Spleen (tissue), 7 donors: ENCODE measurements around the gene POGLUT3.

Source experiments
- POLR2A ChIP-seq, 3 donors: fragments of 450-650 bp; IDR thresholded peaks; one replicate each; pipeline ENCODE4 v1.5.1; 2017; ENCODE audit warnings: antibody characterized with exemption in 3 of 3, mild to moderate bottlenecking in 1 of 3
- POLR2AphosphoS5 ChIP-seq, 3 donors: sonication (generic); formaldehyde crosslinking; IDR thresholded peaks; one replicate each; pipeline ENCODE4 v1.5.1; 2017; ENCODE audit warnings: antibody characterized with exemption in 3 of 3
- TF ChIP-seq, protein P1 (sequence below), 11 experiments: fragments of 200-600 bp in 7 of 11; fragments of 450-650 bp in 4 of 11; sonication (generic) in 4 of 11; IDR thresholded peaks in 8 of 11; conservative IDR thresholded peaks in 3 of 11; 1 replicate in 7 of 11; 2 replicates in 4 of 11; pipeline versions ENCODE4 v1.4.0 to v1.8.0; 2016 to 2021; ENCODE audit warnings: antibody characterized with exemption in 11 of 11, inconsistent platforms in 4 of 11, mild to moderate bottlenecking in 1 of 11
- donor health status: DM: no; HTN: no; CAD: no; lungs with moderate emphysema.
- donor health status: DM: no; HTN: no; CAD: no.
- donor health status: DM: no; HTN: no; CAD: no.

GRCh38 chr11:108474664-108475463, 23.3 kb downstream of the POGLUT3 start:
- TF ChIP-seq, protein P1, sequence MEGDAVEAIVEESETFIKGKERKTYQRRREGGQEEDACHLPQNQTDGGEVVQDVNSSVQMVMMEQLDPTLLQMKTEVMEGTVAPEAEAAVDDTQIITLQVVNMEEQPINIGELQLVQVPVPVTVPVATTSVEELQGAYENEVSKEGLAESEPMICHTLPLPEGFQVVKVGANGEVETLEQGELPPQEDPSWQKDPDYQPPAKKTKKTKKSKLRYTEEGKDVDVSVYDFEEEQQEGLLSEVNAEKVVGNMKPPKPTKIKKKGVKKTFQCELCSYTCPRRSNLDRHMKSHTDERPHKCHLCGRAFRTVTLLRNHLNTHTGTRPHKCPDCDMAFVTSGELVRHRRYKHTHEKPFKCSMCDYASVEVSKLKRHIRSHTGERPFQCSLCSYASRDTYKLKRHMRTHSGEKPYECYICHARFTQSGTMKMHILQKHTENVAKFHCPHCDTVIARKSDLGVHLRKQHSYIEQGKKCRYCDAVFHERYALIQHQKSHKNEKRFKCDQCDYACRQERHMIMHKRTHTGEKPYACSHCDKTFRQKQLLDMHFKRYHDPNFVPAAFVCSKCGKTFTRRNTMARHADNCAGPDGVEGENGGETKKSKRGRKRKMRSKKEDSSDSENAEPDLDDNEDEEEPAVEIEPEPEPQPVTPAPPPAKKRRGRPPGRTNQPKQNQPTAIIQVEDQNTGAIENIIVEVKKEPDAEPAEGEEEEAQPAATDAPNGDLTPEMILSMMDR (IDR thresholded peaks at IDR 0.05 in 8 of 11, conservative IDR thresholded peaks at IDR 0.05 in 3 of 11): no peak
- TF ChIP-seq POLR2A (IDR thresholded peaks at IDR 0.05) (no peak), POLR2AphosphoS5 (IDR thresholded peaks at IDR 0.05) (no peak)
